ENCODE data around the gene PHOX2B.

GRCh38 chr4:41746025-41746439, 2.5 kb downstream of the PHOX2B start:
- no peak for TF ChIP-seq ZNF280B (CRISPR knock-in tag; IDR thresholded peaks at IDR 0.05; ENCODE audit: borderline replicate concordance)
- TF ChIP-seq NR2F1 (CRISPR knock-in tag; IDR thresholded peaks at IDR 0.05), result no peak
- TF ChIP-seq SMAD1 (CRISPR knock-in tag; IDR thresholded peaks at IDR 0.05; ENCODE audit: borderline replicate concordance, low read depth), result no peak
- no peak for TF ChIP-seq ATF3 (CRISPR knock-in tag; IDR thresholded peaks at IDR 0.05)
- TF ChIP-seq POLR2AphosphoS5 (IDR thresholded peaks at IDR 0.05; ENCODE audit: low read depth, low read length), result no peak
- TF ChIP-seq CTCF (CRISPR knock-in tag; IDR thresholded peaks at IDR 0.05), result no peak
- no peak for TF ChIP-seq TCF7 (IDR thresholded peaks at IDR 0.05; ENCODE audit: low read depth)
- no peak for TF ChIP-seq ZNF124 (CRISPR knock-in tag; IDR thresholded peaks at IDR 0.05)
- TF ChIP-seq RBAK (CRISPR knock-in tag; IDR thresholded peaks at IDR 0.05), result no peak
- no peak for TF ChIP-seq TRIM22 (IDR thresholded peaks at IDR 0.05)
- TF ChIP-seq ZBTB49 (CRISPR knock-in tag; IDR thresholded peaks at IDR 0.05; ENCODE audit: borderline replicate concordance), result no peak
- no peak for TF ChIP-seq MXI1 (IDR thresholded peaks at IDR 0.05; ENCODE audit: borderline replicate concordance, low read depth, low read length)

Data from HepG2 (cell line).